ENCODE measurements around the gene CDH4. TPM values are rescaled to one million over a fixed set of nuclear protein-coding genes. Genes with fewer than 3 reads are reported as not detected.

The CDH4 gene
- total and polyA plus RNA-seq, 7 donors = under 0.01 to 0.06 TPM; not detected in 5

- 92 to 94% methylated on average over 8 of the region's 8 CpGs for WGBS, 2 donors
- DNase-seq = no peak
- intact Hi-C loops (cut with DNase I) = no loop called here
Observed at GRCh38 chr20:61752576-61752975, 500.5 kb downstream of the CDH4 start.

GRCh38 chr20:61753316-61753942, 501.4 kb downstream of the CDH4 start:
- no peak overlapping the region for H3K4me3 ChIP-seq
- H3K36me3 ChIP-seq = no peaks in the 10 kb centered on the region
- intact Hi-C loops (cut with DNase I) = no loop called here
- DNase-seq = peak; percentile 12
- H3K4me1 ChIP-seq = no peaks in the 10 kb centered on the region
- WGBS, 2 donors = 58 to 67% methylated on average over 12 of the region's 12 CpGs
- H3K9me3 ChIP-seq = peaks cover 0 to 7% (median 3%) of the 10 kb centered on the region in 4 donors
- no peak overlapping the region for H3K27ac ChIP-seq
- TF ChIP-seq POLR2AphosphoS5 (IDR thresholded peaks at IDR 0.05) = no peak
- no peak for TF ChIP-seq CTCF (IDR thresholded peaks at IDR 0.05)
- TF ChIP-seq POLR2A (IDR thresholded peaks at IDR 0.05) = no peak
- TF ChIP-seq EP300 (IDR thresholded peaks at IDR 0.05) = no peak
- peaks cover 0 to 5% (median 0%) of the 10 kb centered on the region in 3 donors for H3K27me3 ChIP-seq

More at GRCh38 chr20:61752576-61752975, 500.5 kb downstream of the CDH4 start:
- Histone ChIP-seq H3K27me3 (peaks cover 0 to 5% (median 0%) of the 10 kb centered on the region in 3 donors), H3K9me3 (peaks cover 0 to 7% (median 3%) of the 10 kb centered on the region in 4 donors), H3K36me3 (no peaks in the 10 kb centered on the region), H3K4me1 (no peaks in the 10 kb centered on the region), H3K4me3 (no peak overlapping the region), H3K27ac (no peak overlapping the region)
- no peak for TF ChIP-seq POLR2A (IDR thresholded peaks at IDR 0.05)
- TF ChIP-seq POLR2AphosphoS5 (IDR thresholded peaks at IDR 0.05) = no peak
- no peak for TF ChIP-seq EP300 (IDR thresholded peaks at IDR 0.05)
- TF ChIP-seq CTCF (IDR thresholded peaks at IDR 0.05) = no peak

DNA sequence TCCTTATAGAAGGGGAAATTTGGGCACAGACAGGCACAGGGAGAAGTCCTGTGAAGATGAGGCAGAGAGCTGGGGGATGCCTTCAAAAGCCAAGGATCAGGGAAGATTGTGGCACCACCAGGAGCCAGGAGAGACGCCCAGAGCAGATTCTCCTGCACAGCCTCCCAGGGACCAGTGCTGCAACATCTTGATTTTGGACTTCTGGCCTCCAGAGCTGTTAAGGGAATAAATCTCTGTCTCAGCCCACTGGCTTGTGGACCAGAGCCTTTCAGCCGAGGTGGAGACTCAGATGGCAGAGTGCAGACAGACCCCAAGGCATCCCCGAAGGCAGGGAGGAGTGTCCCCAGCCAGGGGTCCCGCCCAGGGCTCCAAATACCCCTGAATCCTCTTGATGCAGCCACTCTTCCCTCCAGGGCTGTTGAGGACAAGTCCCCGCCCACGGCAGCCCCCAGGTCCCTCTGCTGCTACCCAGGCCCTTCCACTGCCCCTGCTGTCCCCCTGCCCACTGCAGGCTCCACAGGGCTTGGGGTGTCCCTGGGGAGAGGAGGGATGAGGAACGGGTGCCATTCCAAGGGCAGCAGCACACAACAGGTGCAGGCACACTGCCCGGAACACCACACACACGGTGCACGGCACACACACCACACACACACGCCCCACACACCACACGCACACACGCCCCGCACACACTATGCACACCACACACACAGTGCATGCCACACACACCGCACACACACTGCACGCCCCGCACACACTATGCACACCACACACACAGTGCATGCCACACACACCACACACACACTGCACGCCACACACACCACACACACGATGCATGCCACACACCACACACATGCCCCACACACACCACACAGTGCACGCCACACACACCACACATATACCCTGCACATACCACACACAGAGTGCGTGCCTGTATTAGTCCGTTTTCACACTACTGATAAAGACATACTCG, 502.2 kb downstream of the CDH4 start:
- TF ChIP-seq EP300 (IDR thresholded peaks at IDR 0.05) (no peak), CTCF (IDR thresholded peaks at IDR 0.05) (no peak), POLR2AphosphoS5 (IDR thresholded peaks at IDR 0.05) (no peak), POLR2A (IDR thresholded peaks at IDR 0.05) (no peak)
- Histone ChIP-seq H3K9me3 (peaks cover 0 to 7% (median 3%) of the 10 kb centered on the region in 4 donors), H3K36me3 (no peaks in the 10 kb centered on the region), H3K27me3 (peaks cover 0 to 5% (median 0%) of the 10 kb centered on the region in 3 donors), H3K27ac (no peak overlapping the region), H3K4me1 (no peaks in the 10 kb centered on the region), H3K4me3 (no peak overlapping the region)
- intact Hi-C loops (cut with DNase I) = no loop called here
- DNase-seq = peak; percentile 17
- whole genome bisulfite sequencing, 2 donors = 83 to 86% methylated on average over 23 of the region's 23 CpGs

DNA sequence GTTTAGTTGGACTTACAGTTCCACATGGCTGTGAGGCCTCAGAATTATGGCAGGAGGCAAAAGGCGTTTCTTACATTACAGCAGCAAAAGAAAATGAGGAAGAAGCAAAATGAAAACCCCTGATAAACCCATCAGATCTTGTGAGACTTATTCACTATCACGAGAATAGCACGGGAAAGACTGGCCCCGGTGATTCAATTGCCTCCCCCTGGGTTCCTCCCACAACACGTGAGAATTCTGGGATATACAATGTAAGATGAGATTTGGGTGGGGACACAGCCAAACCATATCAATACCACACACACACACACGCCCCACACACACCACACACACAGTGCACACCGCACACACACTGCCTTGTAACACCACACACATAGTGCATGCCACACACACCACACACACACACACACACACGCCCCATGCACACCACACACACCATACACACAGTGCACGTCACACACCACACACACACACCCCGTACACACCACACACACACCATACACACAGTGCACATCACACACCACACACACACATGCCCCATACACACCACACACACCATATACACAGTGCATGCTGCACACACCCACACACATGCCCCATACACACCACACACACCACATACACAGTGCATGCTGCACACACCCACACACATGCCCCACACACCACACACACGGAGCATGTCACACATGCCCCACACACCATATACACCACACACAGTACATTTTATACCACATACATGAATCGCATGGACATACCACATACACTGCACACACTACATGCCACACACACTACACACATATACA, 503.1 kb downstream of the CDH4 start:
- TF ChIP-seq CTCF (IDR thresholded peaks at IDR 0.05) (no peak), EP300 (IDR thresholded peaks at IDR 0.05) (no peak), POLR2A (IDR thresholded peaks at IDR 0.05) (no peak), POLR2AphosphoS5 (IDR thresholded peaks at IDR 0.05) (no peak)
- peaks cover 0 to 6% (median 2%) of the 10 kb centered on the region in 4 donors for H3K9me3 ChIP-seq
- no peaks in the 10 kb centered on the region for H3K4me1 ChIP-seq
- 71 to 89% methylated on average over 12 of the region's 12 CpGs for WGBS, 2 donors
- H3K36me3 ChIP-seq = no peaks in the 10 kb centered on the region
- peaks cover 0 to 8% (median 0%) of the 10 kb centered on the region in 3 donors for H3K27me3 ChIP-seq
- H3K4me3 ChIP-seq = no peak overlapping the region
- intact Hi-C loops (cut with DNase I) = no loop called here
- no peak overlapping the region for H3K27ac ChIP-seq
- DNase-seq = no peak

Data from sigmoid colon (tissue), 7 donors.